ENCODE data around the gene NOVA2. TPM values are rescaled to one million over a fixed set of nuclear protein-coding genes. Genes with fewer than 3 reads are reported as not detected.

Gene NOVA2
- total RNA-seq, 2 experiments from 2014 or later = not detected

DNA sequence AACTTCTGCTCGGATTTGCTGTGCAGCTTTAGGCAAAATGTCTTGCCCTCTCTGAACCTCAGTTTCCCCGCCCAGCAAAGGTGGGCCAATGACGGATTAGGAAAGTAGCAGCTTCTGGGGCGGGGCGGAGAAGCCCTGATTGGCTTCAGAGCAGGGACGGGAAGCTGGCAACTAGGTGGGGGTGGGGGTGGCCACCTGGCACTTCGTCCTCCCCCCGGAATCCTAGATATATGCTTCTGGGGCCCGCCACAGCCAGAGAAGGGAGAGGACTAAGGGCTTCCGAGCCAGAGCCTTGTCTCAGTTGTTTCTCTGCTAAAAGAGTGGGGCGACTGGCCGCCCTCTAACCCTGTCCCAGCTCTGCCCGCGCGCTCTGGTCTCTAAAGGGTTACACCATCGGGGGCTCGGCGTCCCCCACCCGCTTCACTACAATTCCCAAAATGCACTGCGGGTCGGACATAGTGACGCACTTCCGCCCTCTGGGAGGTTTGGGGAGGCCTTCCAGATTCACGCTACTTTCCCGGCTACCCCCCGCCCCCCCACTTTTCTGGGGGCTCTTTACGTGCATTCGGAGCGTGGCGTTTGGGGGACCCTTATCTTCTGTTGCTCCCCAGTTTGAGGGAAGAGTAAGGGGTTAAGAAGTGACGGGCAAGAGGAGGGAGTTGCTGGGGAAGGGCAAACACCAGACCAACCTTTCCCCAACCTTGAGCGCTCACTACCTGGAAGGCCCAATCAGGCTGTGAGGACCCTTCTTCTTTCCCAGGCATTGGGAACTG is 87.1 kb downstream of the NOVA2 start:
- H3K9me3 ChIP-seq (ENCODE audit: control insufficient read depth in 1 of 2, insufficient read depth in 1 of 2, low read length in 2 of 2) = no peaks in the 10 kb centered on the region
- CTCF ChIA-PET = interaction anchor here (0.6 to 2.9 kb wide), 5 partner anchors 16 to 1463 kb away, joined by 3 to 12 read pairs (median 4); partner anchors contain the start of genes DHX34, FOXA3, MYPOP and SYMPK
- peak overlapping the region; percentile 99 for H3K27ac Mint-ChIP-seq
- ATAC-seq (ENCODE audit: poor library complexity) (peak; percentile 68), DNase-seq (peak; percentile 80 to 95 (median 85))
- no peaks in the 10 kb centered on the region for H3K27me3 ChIP-seq (ENCODE audit: control insufficient read depth in 1 of 2, insufficient read depth in 2 of 2, low read length in 2 of 2)
- no peaks in the 10 kb centered on the region for H3K9me3 Mint-ChIP-seq
- peak overlapping the region; percentile 82 to 87 for H3K27ac ChIP-seq (ENCODE audit: low read depth in 1 of 2, low read length in 2 of 2)
- peaks cover 31% of the 10 kb centered on the region for H3K4me1 Mint-ChIP-seq (ENCODE audit: low read depth)
- POLR2A ChIA-PET = interaction anchor here (1.0 to 2.8 kb wide), 6 partner anchors 16 to 170 kb away, joined by 4 to 44 read pairs (median 13); partner anchors contain the start of genes CCDC61, FBXO46, FOXA3 and MYPOP
- TF ChIP-seq, protein P1, sequence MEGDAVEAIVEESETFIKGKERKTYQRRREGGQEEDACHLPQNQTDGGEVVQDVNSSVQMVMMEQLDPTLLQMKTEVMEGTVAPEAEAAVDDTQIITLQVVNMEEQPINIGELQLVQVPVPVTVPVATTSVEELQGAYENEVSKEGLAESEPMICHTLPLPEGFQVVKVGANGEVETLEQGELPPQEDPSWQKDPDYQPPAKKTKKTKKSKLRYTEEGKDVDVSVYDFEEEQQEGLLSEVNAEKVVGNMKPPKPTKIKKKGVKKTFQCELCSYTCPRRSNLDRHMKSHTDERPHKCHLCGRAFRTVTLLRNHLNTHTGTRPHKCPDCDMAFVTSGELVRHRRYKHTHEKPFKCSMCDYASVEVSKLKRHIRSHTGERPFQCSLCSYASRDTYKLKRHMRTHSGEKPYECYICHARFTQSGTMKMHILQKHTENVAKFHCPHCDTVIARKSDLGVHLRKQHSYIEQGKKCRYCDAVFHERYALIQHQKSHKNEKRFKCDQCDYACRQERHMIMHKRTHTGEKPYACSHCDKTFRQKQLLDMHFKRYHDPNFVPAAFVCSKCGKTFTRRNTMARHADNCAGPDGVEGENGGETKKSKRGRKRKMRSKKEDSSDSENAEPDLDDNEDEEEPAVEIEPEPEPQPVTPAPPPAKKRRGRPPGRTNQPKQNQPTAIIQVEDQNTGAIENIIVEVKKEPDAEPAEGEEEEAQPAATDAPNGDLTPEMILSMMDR (IDR thresholded peaks at IDR 0.05) = no peak
- peaks cover 24% of the 10 kb centered on the region for H3K36me3 Mint-ChIP-seq (ENCODE audit: low read depth)
- H3K4me3 ChIP-seq (ENCODE audit: low read length) = peak overlapping the region; percentile 78
- intact Hi-C loops (cut with DNase I, micrococcal nuclease) = loop anchor here (1.0 to 5.0 kb wide), 8 partner anchors 16 to 1596 kb away; partner anchors contain the start of genes CCDC61 (in 2 of the 2), MYPOP (in 2 of the 2), SYMPK (in 2 of the 2) and FBXO46 (in 1 of the 2)
- H3K27me3 Mint-ChIP-seq = no peaks in the 10 kb centered on the region
- peaks cover 46% of the 10 kb centered on the region for H3K4me1 ChIP-seq (ENCODE audit: insufficient read depth, low read length)
- peaks cover 5% of the 10 kb centered on the region for H3K36me3 ChIP-seq (ENCODE audit: insufficient read depth, low read length)
- peak overlapping the region; percentile 98 for H3K4me3 Mint-ChIP-seq

DNA sequence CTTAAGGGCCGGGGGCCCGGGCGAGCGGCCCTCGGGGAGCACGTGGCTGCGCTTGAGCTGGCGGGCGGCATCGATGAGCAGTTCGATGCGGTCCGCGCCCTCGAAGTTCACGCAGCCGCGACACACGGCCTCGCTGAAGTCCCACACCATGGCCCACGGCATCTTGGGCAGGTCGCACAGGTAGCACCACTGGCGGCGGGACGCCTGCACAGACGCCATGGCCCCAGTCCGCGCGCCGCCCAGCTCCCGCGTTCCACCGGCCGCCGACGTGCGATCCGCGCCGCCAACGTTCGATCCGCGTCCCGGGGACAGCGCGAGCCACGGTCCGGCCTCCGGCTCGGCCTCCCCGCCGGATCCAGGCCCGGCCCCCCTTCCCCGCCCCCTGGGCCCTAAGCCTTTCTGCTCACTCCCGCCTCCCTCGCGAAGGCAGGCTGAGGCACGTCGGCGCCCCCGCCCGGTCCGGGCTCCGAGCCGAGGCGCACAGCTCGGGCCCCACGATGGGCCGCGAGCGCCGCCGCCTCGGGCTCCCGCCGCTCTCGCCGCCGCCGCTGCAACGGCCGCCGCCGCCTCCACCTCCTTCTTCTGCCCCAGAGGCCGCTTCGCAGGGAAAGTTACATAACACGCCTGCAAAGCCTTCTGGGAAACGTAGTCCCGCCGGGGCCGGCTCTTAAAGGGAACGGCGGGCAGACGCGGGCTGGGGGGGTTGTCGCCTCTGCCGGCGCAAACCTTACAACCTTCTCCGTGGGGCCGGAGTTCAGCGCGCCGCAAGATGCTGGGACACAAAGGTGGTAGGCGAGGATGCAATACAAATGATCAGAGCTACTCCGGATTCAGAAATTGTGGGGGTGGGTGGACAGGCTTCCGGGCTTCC is 87.9 kb downstream of the NOVA2 start, which contains the start of gene IRF2BP1:
Gene IRF2BP1 (minus strand): TSS at position 586 of the 871 bp plus-strand sequence. CDS start 367 bp downstream, at position 219.
- DNase-seq = peak; percentile 80 to 95 (median 86)
- CTCF ChIA-PET = interaction anchor here (0.6 to 2.9 kb wide), 5 partner anchors 17 to 1463 kb away, joined by 3 to 12 read pairs (median 4); partner anchors contain the start of genes DHX34, FOXA3, MYPOP and SYMPK
- Histone ChIP-seq H3K36me3 (ENCODE audit: insufficient read depth, low read length) (peaks cover 5% of the 10 kb centered on the region), H3K9me3 (ENCODE audit: control insufficient read depth in 1 of 2, insufficient read depth in 1 of 2, low read length in 2 of 2) (no peaks in the 10 kb centered on the region), H3K4me3 (ENCODE audit: low read length) (peak within 1 kb of the TSS; percentile 78), H3K27me3 (ENCODE audit: control insufficient read depth in 1 of 2, insufficient read depth in 2 of 2, low read length in 2 of 2) (no peaks in the 10 kb centered on the region), H3K4me1 (ENCODE audit: insufficient read depth, low read length) (peaks cover 46% of the 10 kb centered on the region), H3K27ac (ENCODE audit: low read depth in 1 of 2, low read length in 2 of 2) (peak within 1 kb of the TSS; percentile 82 to 87)
- TF ChIP-seq, protein P1 (IDR thresholded peaks at IDR 0.05) = no peak
- POLR2A ChIA-PET = interaction anchor here (0.7 to 2.8 kb wide), 7 partner anchors 16 to 169 kb away, joined by 3 to 44 read pairs (median 5); partner anchors contain the start of genes CCDC61, FBXO46, FOXA3 and MYPOP
- peaks cover 34% of the 10 kb centered on the region for H3K4me1 Mint-ChIP-seq (ENCODE audit: low read depth)
- ATAC-seq (ENCODE audit: poor library complexity) = peak; percentile 69
- intact Hi-C loops (cut with DNase I, micrococcal nuclease) = loop anchor here (1.0 to 5.0 kb wide), 8 partner anchors 17 to 1597 kb away; partner anchors contain the start of genes CCDC61 (in 2 of the 2), MYPOP (in 2 of the 2), SYMPK (in 2 of the 2) and FBXO46 (in 1 of the 2)
- H3K4me3 Mint-ChIP-seq = peak within 1 kb of the TSS; percentile 98
- H3K27me3 Mint-ChIP-seq = no peaks in the 10 kb centered on the region
- H3K36me3 Mint-ChIP-seq (ENCODE audit: low read depth) = peaks cover 24% of the 10 kb centered on the region
- peak within 1 kb of the TSS; percentile 99 for H3K27ac Mint-ChIP-seq
- H3K9me3 Mint-ChIP-seq = no peaks in the 10 kb centered on the region

Measured in CD4-positive, alpha-beta T cell (primary cell).